DMS79 treated with DMSO at 0.1 percent for 48 hours (cell line): Measurements from ENCODE around the gene SERPIND1.
"Not testable (repeated sequence)": the region's sequence is repeated elsewhere in the genome, so short reads cannot be mapped to it uniquely, and the experiment has no call there.

Experiments
- DNase-seq: peaks from one replicate; lab custom pipeline; 2025; lab: John Stamatoyannopoulos, UW

SERPIND1 gene, protein sequence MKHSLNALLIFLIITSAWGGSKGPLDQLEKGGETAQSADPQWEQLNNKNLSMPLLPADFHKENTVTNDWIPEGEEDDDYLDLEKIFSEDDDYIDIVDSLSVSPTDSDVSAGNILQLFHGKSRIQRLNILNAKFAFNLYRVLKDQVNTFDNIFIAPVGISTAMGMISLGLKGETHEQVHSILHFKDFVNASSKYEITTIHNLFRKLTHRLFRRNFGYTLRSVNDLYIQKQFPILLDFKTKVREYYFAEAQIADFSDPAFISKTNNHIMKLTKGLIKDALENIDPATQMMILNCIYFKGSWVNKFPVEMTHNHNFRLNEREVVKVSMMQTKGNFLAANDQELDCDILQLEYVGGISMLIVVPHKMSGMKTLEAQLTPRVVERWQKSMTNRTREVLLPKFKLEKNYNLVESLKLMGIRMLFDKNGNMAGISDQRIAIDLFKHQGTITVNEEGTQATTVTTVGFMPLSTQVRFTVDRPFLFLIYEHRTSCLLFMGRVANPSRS

DNA sequence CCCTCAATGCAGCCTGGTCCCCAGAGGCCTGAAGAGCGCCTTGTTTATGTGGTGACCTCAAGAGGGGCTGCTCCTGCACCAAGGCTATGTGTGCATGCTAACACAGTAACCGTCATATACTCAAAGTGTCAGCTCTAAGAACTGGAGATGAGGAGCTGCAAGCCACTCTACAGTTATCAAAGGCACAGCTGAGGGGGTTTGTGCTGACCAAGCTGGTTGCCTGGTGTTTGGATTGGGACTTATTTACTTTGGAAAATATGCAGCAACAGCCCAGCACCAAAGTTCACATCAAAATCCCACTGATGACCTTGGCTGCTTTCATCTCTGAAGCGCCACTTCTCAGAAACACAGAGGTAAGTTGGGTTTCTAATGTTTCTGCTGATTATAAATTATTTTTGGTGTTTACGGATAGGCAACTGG, at the start of gene SERPIND1:
Gene SERPIND1, plus strand, starts transcription at position 321 of the 420 bp plus-strand sequence. CDS start 5,200 bp downstream, outside the sequence.
- no peak for DNase-seq

DNA sequence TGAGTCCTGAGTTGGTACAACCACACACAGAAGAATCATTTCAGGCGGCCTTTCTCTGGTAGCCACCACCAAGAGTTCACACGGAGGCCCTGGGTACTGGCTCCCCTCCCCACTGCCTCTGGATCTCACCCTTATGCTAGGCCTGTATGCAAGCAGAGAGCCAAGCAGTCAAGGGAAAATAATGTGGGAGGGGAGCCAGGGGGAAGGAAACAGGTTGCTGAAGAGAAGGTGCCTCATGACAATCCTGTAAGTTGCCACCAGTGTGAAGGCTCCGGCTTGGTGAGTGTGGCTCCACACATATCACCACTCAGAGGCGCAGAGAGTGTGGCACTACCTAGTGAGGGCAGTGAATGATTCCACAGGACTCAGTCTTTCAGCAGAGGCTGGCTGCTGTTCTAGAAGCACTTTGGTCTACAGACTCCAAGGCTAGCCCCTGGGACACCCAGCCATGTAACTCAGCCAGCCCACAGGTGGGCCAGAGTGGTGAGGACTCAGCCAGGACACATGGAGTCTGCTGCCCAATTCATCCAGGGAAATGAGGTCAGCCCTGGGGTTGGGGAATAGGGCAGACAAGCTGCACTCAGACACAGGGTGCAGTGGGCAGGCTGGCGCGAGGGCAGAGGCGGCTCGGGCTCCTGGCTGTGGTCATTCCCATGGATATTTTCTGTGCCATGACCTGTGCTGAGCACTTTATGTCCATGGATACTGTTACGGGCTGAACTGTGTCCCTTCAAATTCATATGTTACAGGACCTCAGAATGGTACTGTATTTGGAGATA, 49.0 kb upstream of the SERPIND1 start:
- no peak for DNase-seq

DNA sequence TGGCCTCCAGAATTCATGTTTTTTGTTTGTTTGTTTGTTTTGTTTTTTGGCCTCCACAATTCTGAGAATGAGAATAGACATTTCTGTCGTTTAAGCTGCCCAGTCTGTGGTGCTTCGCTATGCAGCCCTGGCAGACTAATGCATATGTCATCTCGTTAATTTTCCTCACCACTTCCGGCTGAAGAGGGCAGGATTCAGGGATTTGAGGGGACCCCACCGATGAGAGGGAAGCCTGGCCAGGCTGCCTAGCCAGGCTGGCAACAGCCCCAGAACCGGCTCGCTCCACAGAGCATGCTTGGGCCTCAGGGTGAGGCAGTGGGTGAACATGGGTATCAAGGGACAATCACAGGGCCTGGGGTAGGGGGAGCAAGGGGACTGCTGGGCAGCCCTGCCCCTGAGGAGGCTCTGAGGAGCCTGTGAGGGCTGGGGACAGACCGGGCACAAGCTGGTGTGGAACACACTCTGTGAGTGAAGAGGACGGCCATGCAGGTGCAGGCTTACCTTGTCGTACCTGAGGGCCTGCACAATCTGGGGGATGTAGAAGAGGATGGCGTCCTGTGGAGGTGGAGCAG, 47.8 kb upstream of the SERPIND1 start:
- DNase-seq = no peak

DNA sequence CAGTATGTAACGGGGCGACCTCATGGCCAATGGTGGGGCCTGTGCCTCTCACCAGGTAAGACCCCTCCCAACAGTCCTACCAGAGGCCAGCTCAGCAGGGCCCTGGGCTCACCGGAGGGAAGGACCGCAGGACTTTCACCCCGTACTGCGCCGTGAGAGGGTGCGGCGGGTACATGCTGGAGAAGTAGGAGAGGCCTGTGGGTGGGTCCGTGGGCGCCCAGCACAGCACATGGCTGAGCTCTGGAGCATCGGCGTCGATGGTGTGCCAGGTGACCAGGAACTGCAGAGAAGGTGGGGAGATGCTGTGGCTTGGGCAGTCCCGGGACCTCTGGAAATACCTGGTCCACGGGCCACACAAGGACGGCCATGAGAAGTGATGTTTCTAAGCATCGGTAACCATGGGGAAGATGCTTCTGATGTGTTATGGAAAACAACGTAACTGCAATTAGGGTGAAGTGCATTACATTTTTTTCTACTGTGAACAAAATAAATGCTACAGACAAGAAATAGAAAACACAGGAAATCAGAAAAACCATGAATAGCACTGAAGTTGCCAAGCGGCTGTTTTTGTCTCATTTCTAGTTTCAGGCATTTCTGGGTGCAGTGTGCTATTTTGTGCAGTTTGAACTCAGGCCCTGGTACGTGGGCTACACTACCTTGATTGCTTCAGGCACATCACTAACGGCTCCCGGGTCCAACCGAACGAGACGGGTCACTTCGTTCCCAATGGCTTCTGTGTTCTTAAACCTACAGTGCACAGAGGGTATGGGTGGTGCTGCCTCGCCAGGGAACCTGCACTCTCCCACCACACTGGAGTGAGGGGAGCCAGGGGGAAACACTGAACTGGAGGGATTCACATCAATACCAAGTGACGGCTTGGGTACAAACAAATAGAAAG, 46.5 kb upstream of the SERPIND1 start:
- DNase-seq = no peak

DNA sequence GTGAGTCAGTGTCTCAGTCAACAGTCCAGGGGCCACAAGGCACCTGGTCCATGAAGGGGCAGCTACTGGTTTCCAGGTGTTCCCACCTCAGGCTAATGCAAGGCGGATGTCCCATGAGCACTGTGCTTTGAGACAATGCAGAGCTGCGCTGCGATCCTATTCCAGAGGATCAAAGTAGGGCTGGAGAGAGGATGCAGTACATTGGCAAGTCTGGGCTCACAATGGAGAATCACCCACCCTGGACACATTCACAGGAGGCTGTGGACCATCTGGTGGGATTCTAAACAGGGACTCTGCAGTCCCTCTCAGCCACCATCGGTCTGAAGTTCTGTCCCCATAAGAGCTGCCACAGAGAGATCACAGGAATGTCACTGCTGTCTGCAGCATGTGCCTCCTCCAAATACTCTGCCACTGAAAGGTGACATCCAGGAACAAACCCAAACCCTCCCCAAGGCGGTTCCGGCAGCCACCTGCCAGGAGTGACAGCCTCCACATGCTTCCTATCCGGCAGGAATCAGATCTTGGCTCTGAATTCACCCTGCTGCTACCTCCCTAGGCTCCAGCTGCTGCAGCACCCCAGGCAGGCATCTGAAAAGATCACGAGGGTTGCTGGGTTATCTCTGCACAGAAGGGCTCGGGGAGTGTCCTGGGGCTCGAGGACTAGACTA, 45.3 kb upstream of the SERPIND1 start:
- no peak for DNase-seq

DNA sequence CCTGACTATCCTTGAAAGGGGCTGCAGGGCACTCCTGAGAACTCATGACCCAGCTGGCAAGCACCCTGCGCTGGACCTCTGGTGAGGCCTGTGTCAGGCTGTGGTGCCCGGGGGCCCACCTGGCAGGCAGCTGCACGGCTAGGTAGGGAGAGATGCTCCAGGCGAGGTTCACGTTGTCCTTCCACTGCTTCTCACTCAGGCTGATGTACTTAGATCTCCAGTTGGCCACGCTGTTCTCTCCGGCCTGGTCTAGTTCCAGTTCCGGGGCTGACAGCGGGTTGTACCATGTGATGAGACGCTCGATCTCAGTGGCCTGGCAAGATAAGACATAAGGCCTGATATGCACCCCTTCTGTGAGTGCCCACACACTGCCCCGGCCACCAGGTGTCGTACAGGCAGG, 44.7 kb upstream of the SERPIND1 start:
- no peak for DNase-seq

DNA sequence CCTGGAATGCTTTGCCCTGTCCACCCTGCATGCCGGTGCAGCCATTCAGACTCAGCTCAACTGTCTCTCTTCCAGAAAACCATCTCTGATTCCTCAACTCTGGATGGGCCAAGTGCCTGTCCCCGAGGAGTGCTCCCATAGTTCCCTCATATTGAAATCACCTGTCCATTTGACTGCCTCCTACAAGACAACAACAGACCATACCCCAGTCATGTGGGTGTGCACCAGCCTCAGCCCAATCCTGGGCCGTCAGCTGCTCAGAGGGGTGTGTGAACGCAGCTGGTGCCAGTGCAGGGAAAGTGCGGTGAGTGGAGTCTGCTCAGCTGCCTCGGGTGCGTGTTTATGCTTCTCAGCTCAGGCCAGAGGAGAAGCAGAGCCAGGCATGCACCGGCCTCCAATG, 41.5 kb upstream of the SERPIND1 start:
- not testable (repeated sequence) for DNase-seq

DNA sequence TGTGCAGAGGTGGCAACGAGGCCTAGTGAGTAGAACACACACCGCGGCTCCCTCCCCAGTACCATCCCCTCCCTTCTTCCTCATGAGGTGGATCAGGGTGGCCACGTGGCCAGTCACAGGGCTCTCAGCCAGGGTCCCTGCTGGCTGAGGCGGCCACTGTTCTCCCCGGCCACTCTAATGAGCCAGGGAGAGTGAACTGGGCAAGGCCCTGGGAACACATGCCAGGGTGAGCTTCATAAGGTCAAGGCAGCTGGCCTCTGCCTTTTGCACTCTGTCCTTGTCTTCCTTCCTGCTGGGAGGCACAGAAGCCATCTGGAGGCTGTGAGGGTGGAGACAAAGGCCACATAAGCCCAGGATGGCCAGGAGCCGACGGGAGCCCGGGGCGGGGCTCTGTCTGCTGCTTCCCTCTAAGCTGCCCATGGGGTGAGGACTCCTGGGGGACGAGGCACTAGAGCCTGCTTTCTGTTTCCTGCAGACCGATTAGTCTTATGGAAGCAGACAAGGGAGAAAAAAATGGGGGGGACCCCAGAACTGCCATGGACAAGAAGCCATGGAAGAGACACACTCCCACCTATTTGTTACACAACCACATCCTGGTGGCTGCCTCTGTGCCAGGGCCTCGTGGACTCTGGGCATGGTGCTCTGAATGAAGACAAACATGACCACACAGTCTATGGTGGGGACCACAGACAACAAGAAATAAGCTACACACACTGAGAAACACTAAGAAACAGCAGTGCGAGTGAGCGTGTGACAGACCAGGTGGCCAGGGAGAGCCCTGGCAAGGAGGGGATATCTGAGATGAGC, 38.4 kb upstream of the SERPIND1 start:
- DNase-seq = not testable (repeated sequence)

DNA sequence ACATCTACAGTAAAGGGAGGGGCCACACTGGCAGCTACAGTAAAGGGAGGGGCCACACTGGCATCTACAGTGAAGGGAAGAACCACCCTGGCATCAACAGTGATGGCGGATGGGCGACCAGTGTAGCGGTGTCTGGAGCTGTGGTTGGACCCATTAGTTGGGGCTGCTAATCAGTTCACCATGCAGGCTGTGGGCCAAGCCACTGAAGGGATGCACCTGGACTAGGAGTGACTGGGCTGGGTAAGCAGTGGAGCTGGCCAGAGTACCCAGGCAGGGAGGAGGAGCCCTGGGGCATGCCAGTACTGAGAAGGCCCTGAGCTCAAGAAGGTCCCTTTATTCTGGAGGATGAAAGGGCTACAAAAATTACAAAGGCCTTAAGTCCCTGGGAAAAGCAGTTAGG, 37.0 kb upstream of the SERPIND1 start:
- not testable (repeated sequence) for DNase-seq

DNA sequence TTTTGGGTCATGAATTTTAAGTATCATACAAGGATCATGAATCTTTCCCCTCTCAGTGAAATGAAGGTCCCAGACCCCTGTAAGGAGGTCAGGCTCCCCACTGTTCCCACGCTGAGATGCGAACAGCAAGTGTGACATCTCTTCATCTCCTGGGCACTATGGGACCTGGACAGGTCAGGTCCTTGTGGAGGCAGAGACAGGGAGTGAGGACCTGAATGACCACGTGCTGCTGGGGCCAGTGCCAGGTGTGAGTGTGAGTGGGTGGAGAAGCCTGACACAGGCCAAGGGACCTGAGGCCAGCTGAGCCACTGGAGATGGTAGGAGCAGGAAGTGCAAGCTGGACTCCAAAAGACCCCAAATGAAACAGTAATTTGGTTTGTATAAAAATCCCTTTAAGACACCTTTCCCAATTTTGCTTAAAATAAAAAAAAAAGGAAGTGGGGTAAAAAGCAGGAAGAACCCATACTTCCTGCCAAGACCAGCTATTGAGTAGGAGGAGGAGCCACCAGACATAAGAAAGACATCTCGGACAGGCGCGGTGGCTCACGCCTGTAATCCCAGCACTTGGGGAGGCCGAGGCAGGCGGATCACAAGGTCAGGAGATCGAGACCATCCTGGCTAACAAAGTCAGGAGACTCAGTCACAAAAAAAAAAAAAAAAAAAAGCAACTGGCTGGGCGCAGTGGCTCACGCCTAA, 35.4 kb upstream of the SERPIND1 start:
- DNase-seq = no peak

DNA sequence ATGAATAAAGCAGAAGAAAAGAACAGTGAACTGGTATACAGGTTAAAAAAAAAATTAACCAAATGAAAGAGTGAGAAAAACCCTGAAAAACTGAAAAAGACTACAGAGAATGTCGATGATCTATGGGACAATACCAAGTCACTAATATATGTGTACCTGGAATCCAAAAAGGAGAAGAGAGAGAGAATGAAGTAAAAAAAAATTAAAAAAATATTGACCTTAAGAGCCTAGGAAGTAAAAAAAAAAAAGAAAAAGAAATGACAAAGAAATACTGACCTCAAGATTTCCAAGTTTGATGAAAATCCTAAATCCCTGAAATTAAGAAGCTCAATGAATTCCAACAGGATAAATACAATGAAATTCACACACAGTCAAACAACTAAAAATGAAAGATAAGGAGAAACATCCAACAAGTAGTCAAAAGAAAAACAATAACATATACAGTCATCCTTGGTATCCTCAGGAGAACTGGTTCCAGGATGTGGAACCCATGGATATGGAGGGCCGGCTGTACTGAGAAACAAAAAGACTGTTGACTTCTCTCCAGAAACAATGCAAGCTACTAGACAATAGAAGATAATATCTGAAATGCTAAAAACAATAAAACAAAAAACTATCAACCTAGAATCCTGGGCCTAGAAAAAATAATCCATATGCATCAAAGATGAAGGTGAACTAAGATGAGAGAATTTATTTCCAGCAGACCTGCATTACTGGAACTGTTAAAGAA, 33.5 kb upstream of the SERPIND1 start:
- no peak for DNase-seq

DNA sequence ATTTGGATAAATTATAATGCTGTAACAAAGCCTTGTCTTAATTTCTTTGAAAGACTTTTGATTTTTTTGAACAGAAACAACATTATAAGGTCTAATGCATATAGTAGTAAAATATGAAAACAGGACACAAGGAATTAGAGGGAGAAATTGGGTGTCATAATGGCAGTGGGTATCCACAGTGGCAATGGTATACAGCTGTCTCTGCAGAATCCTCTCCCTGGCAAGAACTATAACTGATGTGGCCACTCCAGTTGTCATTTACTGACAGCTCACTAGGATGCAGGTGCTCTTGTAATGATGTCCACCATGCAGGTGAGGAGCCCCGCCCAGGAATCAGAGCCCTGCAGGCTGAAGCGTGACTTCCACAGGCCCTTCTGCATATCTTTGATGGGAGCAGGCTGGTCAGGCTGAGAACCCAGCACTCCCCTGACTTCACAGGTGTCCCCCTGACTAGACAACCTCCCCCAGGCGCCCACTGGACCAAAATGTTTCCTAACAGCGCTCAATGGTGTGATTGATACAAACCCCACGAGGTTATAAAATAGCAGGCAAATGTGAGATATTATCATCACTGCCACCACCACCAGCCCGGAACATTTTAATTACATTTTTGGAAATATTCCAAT, 32.8 kb upstream of the SERPIND1 start:
- no peak for DNase-seq

DNA sequence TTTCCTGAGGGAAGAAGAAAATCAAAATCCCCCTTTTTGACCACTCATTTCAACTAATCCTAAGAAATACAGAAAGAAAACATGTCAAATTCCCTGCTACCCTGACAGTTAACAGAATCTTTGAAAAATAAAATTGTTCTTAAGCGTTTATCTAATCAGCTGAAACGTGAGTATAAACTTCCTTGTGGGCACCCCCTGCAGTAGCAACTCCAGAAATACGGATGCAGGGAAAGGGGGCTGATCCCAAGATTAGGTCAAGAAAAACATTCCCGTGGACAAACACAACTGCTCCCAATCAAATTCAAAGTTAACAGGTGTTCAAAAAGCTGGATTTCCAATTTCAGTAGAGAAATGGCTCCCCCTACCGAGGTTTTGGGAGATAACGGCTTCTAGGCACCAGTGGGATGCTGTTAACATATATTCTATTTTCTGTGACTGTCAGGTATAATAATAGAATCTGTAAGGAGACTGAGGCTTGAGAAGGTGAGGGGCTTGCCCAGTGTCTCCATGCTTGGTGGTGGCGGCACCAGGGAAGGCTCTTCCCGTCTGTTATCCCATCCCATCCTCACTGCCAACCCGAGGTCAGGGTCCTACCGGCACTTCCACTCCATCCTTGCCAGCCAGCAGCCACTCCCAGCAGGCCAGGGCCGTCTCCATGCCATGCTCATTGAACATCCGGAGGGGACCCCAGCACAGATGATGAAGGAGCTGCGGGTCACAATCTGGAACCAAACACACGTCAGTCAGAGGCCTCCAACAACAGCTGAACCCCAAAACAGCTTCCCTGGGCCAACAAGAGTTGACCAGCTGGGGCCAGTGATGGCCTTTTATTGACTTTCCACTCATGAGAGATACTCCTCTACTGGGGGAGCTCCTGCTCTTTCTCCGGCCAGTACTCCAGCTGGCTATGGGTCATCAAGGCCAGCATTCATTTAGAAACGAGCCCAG, 32.0 kb upstream of the SERPIND1 start:
- DNase-seq = no peak

DNA sequence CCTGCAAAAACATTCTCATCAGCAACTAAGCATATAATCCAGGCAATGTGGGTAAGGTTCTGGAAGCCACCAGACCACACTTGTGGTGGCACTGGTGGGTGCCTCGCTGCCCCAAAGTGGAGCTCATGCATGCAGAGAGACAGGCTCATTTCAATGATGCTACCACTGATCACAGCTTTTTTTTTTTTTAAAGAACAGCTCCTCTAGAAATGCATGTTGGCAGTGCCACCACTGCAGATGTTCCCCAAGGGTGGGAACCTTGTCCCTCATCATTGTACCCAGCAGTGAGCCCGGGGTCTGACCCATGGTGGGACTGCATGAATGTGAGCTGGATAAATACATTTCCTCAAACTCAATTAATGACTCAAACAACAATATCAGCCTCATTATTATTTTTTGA, 31.1 kb upstream of the SERPIND1 start:
- no peak for DNase-seq

DNA sequence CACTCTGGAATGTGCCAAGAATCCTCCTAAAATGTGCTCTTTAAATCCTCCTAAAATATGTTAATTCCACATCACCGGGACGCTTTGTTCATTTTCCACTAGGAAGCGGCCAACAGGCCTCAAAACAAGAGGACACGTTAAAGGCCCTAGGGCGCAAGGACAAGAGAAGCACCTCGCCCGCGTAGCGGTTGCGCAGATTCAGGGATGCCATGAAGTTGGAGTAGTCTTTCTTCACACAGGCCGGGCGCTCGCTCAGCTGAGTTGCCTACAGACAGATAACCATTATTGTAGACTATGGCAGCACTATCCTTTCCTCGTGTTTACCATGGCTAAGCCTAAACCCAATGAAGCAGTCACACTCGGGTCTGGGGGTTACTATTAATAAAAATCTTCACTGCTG, 29.5 kb upstream of the SERPIND1 start:
- DNase-seq = no peak

DNA sequence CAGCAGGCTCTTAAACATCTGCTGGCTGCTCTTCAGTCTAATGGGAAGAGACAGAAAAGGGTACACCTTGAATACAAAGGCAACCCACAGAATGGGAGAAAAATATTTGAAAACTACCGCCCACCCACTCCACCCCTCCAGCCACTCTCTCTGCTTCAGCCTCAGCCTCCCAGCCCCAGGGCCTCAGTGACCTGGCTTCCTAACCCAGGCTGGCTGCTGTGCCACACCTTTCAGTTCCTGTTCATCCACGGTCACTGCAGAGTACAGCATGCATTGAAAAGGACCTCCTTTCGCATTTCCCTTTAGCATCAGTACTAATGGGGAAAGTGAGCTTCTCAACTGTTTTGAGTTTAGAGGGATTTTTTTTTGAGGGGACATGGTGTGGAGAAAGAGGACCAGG, 28.8 kb upstream of the SERPIND1 start:
- DNase-seq = no peak
